H1 (cell line): ENCODE measurements around the gene SCGB1A1. TPM values are rescaled to one million over a fixed set of nuclear protein-coding genes. Genes with fewer than 3 reads are reported as not detected.

ENCODE experiments used
- CTCF ChIA-PET: fragments of 300-600 bp; sonication (Branson Sonifier 250); formaldehyde crosslinking; loops from one replicate; lab custom pipeline; 2021; ENCODE audit not compliant: partially characterized antibody; lab: Charles Lee
- POLR2A ChIA-PET: fragments of 300-600 bp; sonication (Branson Sonifier 250); formaldehyde crosslinking; loops from one replicate; lab custom pipeline; 2021; ENCODE audit warnings: inconsistent platforms; ENCODE audit not compliant: partially characterized antibody; lab: Charles Lee
- DNase-seq, 2 experiments: peaks; one replicate each; pipeline versions ENCODE4 v3.0.0 to v3.0.0-alpha.2; 2010 to 2022; ENCODE audit warnings: low spot score in 2 of 2, low read depth in 1 of 2, mixed read lengths in 1 of 2
- FAIRE-seq: peaks from 2 replicates; lab custom pipeline; 2011; peaks lifted over from hg19 to GRCh38; lab: Jason Lieb, UNC
- H2AFZ ChIP-seq: 2 replicates; pipeline ENCODE4 v1.8.1; 2012; ENCODE audit warnings: low read length, inconsistent platforms
- H2AK5ac ChIP-seq: 2 replicates; pipeline ENCODE4 v1.6.1; 2013; ENCODE audit warnings: low read depth, low read length
- H2BK120ac ChIP-seq: replicated peaks from 2 replicates; pipeline ENCODE3; 2013; ENCODE audit warnings: low read depth, low read length, inconsistent platforms
- H2BK12ac ChIP-seq: 2 replicates; pipeline ENCODE4 v1.6.1; 2013; ENCODE audit warnings: low read depth, low read length
- H2BK15ac ChIP-seq: 2 replicates; pipeline ENCODE4 v1.6.1; 2013; ENCODE audit warnings: low read length
- H2BK20ac ChIP-seq: 2 replicates; pipeline ENCODE4 v1.6.1; 2013; ENCODE audit warnings: low read length
- H2BK5ac ChIP-seq: 2 replicates; pipeline ENCODE4 v1.6.1; 2013; ENCODE audit warnings: low read depth, low read length
- H3K14ac ChIP-seq: 2 replicates; pipeline ENCODE4 v1.6.1; 2013; ENCODE audit warnings: inconsistent platforms; ENCODE audit not compliant: insufficient read length
- H3K18ac ChIP-seq: 2 replicates; pipeline ENCODE4 v1.6.1; 2013; ENCODE audit warnings: low read length; ENCODE audit errors: extremely low read depth
- H3K23ac ChIP-seq: 2 replicates; pipeline ENCODE4 v1.6.1; 2013; ENCODE audit warnings: inconsistent platforms; ENCODE audit not compliant: insufficient read length
- H3K23me2 ChIP-seq: 2 replicates; pipeline ENCODE4 v1.6.1; 2013; ENCODE audit warnings: low read depth, low read length
- H3K27ac ChIP-seq: 2 replicates; pipeline ENCODE4 v1.6.1; 2011; ENCODE audit warnings: low read depth, low read length, inconsistent platforms
- H3K27me3 ChIP-seq, 4 experiments: replicated peaks in 1 of 4; 1 replicate in 1 of 4; 2 replicates in 3 of 4; pipeline versions ENCODE4 v1.6.1 to v1.8.1; 2011 to 2013; ENCODE audit warnings: low read length in 3 of 4, mild to moderate bottlenecking in 3 of 4, inconsistent platforms in 2 of 4, mixed read lengths in 2 of 4, moderate library complexity in 1 of 4; ENCODE audit not compliant: control insufficient read depth in 3 of 4, insufficient read depth in 3 of 4; ENCODE audit errors: extremely low read depth in 1 of 4
- H3K36me3 ChIP-seq, 4 experiments: 2 replicates each; pipeline versions ENCODE4 v1.6.1 to v1.8.1; 2011 to 2013; ENCODE audit warnings: mild to moderate bottlenecking in 4 of 4, low read length in 3 of 4, moderate library complexity in 2 of 4, control low read depth in 1 of 4, inconsistent platforms in 1 of 4; ENCODE audit not compliant: insufficient read depth in 4 of 4, control insufficient read depth in 2 of 4
- H3K4ac ChIP-seq: replicated peaks from 2 replicates; pipeline ENCODE3; 2013; ENCODE audit warnings: low read length, low read depth, mixed read lengths, inconsistent platforms; ENCODE audit not compliant: insufficient read length
- H3K4me1 ChIP-seq, 4 experiments: replicated peaks in 1 of 4; 1 replicate in 1 of 4; 2 replicates in 3 of 4; pipeline versions ENCODE4 v1.6.1 to v1.8.1; 2011 to 2013; ENCODE audit warnings: low read length in 3 of 4, inconsistent platforms in 2 of 4, mixed read lengths in 1 of 4; ENCODE audit not compliant: insufficient read depth in 4 of 4, control insufficient read depth in 3 of 4
- H3K4me2 ChIP-seq, 2 experiments: 2 replicates each; pipeline versions ENCODE4 v1.6.1 to v1.8.1; 2011 to 2013; ENCODE audit warnings: low read depth in 2 of 2, low read length in 2 of 2, control low read depth in 1 of 2, inconsistent platforms in 1 of 2, mild to moderate bottlenecking in 1 of 2; ENCODE audit not compliant: insufficient read depth in 1 of 2
- H3K4me3 ChIP-seq, 4 experiments: fragments of 200-600, 300-600 bp in 1 of 4; sonication (generic), shearing (Covaris generic), sonication (Bioruptor Twin) in 1 of 4; 2 replicates each; pipeline versions ENCODE4 v1.5.1 to v1.8.1; 2011 to 2016; ENCODE audit warnings: low read length in 4 of 4, low read depth in 3 of 4, control low read depth in 2 of 4, inconsistent platforms in 2 of 4, mild to moderate bottlenecking in 2 of 4, mixed read lengths in 1 of 4, moderate library complexity in 1 of 4; ENCODE audit not compliant: insufficient read depth in 2 of 4; ENCODE audit errors: extremely low read depth in 1 of 4
- H3K56ac ChIP-seq: replicated peaks from 2 replicates; pipeline ENCODE3; 2013; ENCODE audit warnings: low read depth, mild to moderate bottlenecking, mixed read lengths, low read length, inconsistent platforms; ENCODE audit not compliant: insufficient read length
- H3K79me1 ChIP-seq: 2 replicates; pipeline ENCODE4 v1.6.1; 2013; ENCODE audit warnings: low read depth, low read length, control low read depth
- H3K79me2 ChIP-seq, 2 experiments: 2 replicates each; pipeline versions ENCODE4 v1.6.1 to v1.8.1; 2012 to 2013; ENCODE audit warnings: low read length in 2 of 2, mild to moderate bottlenecking in 2 of 2, inconsistent platforms in 1 of 2; ENCODE audit not compliant: insufficient read depth in 2 of 2, control insufficient read depth in 1 of 2
- H3K9ac ChIP-seq, 4 experiments: replicated peaks in 1 of 4; 1 replicate in 1 of 4; 2 replicates in 3 of 4; pipeline versions ENCODE4 v1.6.1 to v1.8.1; 2011 to 2013; ENCODE audit warnings: low read depth in 3 of 4, low read length in 3 of 4, control low read depth in 2 of 4, mild to moderate bottlenecking in 2 of 4, moderate library complexity in 2 of 4, inconsistent platforms in 1 of 4; ENCODE audit errors: extremely low read depth in 1 of 4
- H3K9me3 ChIP-seq, 2 experiments: 2 replicates each; pipeline versions ENCODE4 v1.6.1 to v1.8.1; 2012 to 2013; ENCODE audit warnings: mild to moderate bottlenecking in 2 of 2, moderate library complexity in 2 of 2, control low read depth in 1 of 2, inconsistent platforms in 1 of 2, low read depth in 1 of 2, low read length in 1 of 2, mixed read lengths in 1 of 2; ENCODE audit not compliant: insufficient read depth in 2 of 2
- H4K20me1 ChIP-seq, 2 experiments: replicated peaks in 1 of 2; 2 replicates each; pipeline versions ENCODE3 to v1.8.1; 2011 to 2013; ENCODE audit warnings: inconsistent platforms in 2 of 2, low read length in 2 of 2, mild to moderate bottlenecking in 1 of 2; ENCODE audit not compliant: insufficient read depth in 2 of 2, control insufficient read depth in 1 of 2
- H4K5ac ChIP-seq: 2 replicates; pipeline ENCODE4 v1.6.1; 2013; ENCODE audit warnings: low read length, low read depth, mixed read lengths, inconsistent platforms; ENCODE audit not compliant: insufficient read length
- H4K8ac ChIP-seq: 2 replicates; pipeline ENCODE4 v1.8.0; 2013; ENCODE audit warnings: mild to moderate bottlenecking, moderate library complexity, low read length, inconsistent platforms; ENCODE audit not compliant: insufficient read depth; ENCODE audit errors: extremely low read depth
- H4K91ac ChIP-seq: replicated peaks from 2 replicates; pipeline ENCODE3; 2013; ENCODE audit warnings: low read length, mixed read lengths, inconsistent platforms; ENCODE audit not compliant: insufficient read length
- KDM5A ChIP-seq: fragments of 200-600 bp; IDR thresholded peaks from 2 replicates; pipeline ENCODE4 v1.7.1; 2012; ENCODE audit warnings: mild to moderate bottlenecking, low read length, inconsistent platforms, mixed read lengths
- PHF8 ChIP-seq: fragments of 200-600 bp; sonication (generic); conservative IDR thresholded peaks from 2 replicates; pipeline ENCODE4 v1.7.1; 2012; ENCODE audit warnings: low read depth, mild to moderate bottlenecking, inconsistent platforms, low read length, moderate library complexity
- SAP30 ChIP-seq: fragments of 300-600 bp; sonication (generic); IDR thresholded peaks from 2 replicates; pipeline ENCODE4 v1.7.1; 2012; ENCODE audit warnings: low read length, moderate library complexity, mild to moderate bottlenecking, inconsistent platforms; ENCODE audit not compliant: insufficient read depth, insufficient replicate concordance
- TAF7 ChIP-seq: optimal IDR thresholded peaks from 2 replicates; pipeline ENCODE3; 2011; ENCODE audit warnings: low read depth, mild to moderate bottlenecking, inconsistent platforms, low read length, moderate library complexity, borderline replicate concordance
- WGBS, 2 experiments: shearing (Covaris generic) in 1 of 2; methylation state at CpG; one replicate each; pipeline versions ENCODE4 v1.1.6 to v1.1.7; 2013 to 2015; ENCODE audit warnings: low lambda C conversion rate in 2 of 2, mixed read lengths in 2 of 2, inconsistent platforms in 1 of 2, low coverage in 1 of 2, missing lambda C conversion rate in 1 of 2; ENCODE audit not compliant: insufficient replicate concordance in 2 of 2, insufficient coverage in 1 of 2, insufficient read length in 1 of 2; ENCODE audit errors: extremely low coverage in 1 of 2, missing lambda C conversion rate in 1 of 2; 5-methylcytosine and 5-hydroxymethylcytosine counted together
- polyA plus RNA-seq, 7 experiments: library from polyadenylated mRNA; depleted of rRNA in 3 of 7; stranded (reverse) in 5 of 7; unstranded in 2 of 7; fragments of >200 nt in 5 of 7; fragments of 200-250 nt in 2 of 7; gene quantifications; 1 replicate in 5 of 7; 2 replicates in 1 of 7; 4 replicates in 1 of 7; pipeline versions ENCODE4 v1.2.1 to v1.2.3, GENCODE V29; 2011 to 2013; ENCODE audit warnings: missing spikeins in 2 of 7, mixed read lengths in 2 of 7
- total RNA-seq: library from RNA; stranded (reverse); fragmentation: NEBNext Ultra II Directional; extraction: Animal tissue kit (Norgen Biotek cat#: 25700); gene quantifications from 2 replicates; pipeline ENCODE4 v1.2.1, GENCODE V29; 2021

SCGB1A1 gene
- total and polyA plus RNA-seq, 2 of the 8 experiments (the other 6 are each of a cell fraction or from before 2014, with no cell fraction given): not detected

DNA sequence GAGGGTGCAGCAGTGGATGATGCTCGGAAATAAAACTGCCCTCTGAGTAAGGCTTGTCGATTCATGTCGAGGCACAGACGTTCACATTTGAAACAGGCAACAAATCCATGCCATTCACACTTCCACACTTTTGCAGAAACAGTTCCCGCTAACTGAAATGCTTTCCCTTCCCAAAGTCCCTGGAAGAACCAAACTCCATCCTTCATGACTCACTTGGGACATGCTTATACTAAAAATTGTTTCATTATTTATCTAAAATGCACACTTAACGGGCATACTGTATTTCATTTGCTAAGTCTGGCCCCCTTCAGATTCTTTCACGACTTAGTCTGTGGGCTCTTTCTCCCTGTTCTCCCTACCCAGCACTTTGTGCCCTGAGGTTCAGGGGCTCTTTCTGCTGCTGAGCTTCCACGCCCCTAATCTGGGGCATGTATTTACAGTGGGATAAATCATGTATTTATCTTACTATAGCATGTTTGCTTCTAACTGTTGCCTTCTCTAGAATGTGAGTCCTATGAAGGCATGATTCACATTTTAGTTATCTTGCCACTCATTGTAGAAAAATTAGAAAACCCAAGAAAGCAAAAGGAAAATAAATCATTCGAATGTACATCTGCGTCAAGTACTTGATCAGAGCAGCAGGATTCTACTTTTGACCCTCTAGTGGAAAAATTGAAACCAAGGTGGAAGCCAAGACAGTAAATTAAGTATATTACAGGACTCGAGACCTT is 12.5 kb downstream of the SCGB1A1 start:
- 74% methylated on average over 11 of the region's 11 CpGs; no CpG with 5 or more reads in 1 of the 2 experiments for WGBS, 2 experiments
- Histone ChIP-seq H3K79me1 (no peaks in the 10 kb centered on the region), H3K4ac (no peak overlapping the region), H3K4me1 (no peaks in the 10 kb centered on the region), H3K18ac (no peak overlapping the region; the same call in 1 of the 2 replicates), H3K23ac (no peak overlapping the region), H3K4me2 (no peak overlapping the region), H2BK20ac (no peak overlapping the region), H4K20me1 (no peaks in the 10 kb centered on the region), H3K4me3 (no peak overlapping the region), H2AK5ac (no peak overlapping the region), H3K23me2 (no peaks in the 10 kb centered on the region), H2BK5ac (no peak overlapping the region), H3K14ac (no peak overlapping the region), H3K9me3 (no peaks in the 10 kb centered on the region), H3K79me2 (no peaks in the 10 kb centered on the region), H3K27me3 (no peaks in the 10 kb centered on the region), H4K8ac (no peak overlapping the region), H2BK120ac (no peak overlapping the region), H2BK15ac (no peak overlapping the region), H2AFZ (no peak overlapping the region), H4K91ac (no peak overlapping the region), H3K36me3 (no peaks in the 10 kb centered on the region), H3K56ac (no peak overlapping the region), H4K5ac (no peak overlapping the region), H3K9ac (no peak overlapping the region), H2BK12ac (no peak overlapping the region), H3K27ac (no peak overlapping the region)
- CTCF ChIA-PET: no interaction called here
- no peak for TF ChIP-seq KDM5A
- no peak for TF ChIP-seq PHF8
- no peak for TF ChIP-seq TAF7
- no peak for TF ChIP-seq SAP30
- POLR2A ChIA-PET: no interaction called here
- no peak for DNase-seq
- no peak for FAIRE-seq
